ENCODE measurements around the gene CFAP221.

- TF ChIP-seq CTCF (IDR thresholded peaks at IDR 0.05; ENCODE audit: low read length) = no peak
- no peak for TF ChIP-seq EZH2phosphoT487 (IDR thresholded peaks at IDR 0.05; ENCODE audit: low read length)
- TF ChIP-seq EZH2 (optimal IDR thresholded peaks at IDR 0.05; ENCODE audit: low read depth, low read length) = no peak
Measured at GRCh38 chr2:119691651-119692245, 147.5 kb downstream of the CFAP221 start.
